Activated naive CD4-positive, alpha-beta T cell treated with anti-CD3 and anti-CD28 coated beads, Interleukin-2, amount 10 ng/mL, durations not matched to agents 7 days and 5 days (primary cell): ENCODE measurements around the gene AKAP17A.
"Not testable (repeated sequence)": the region's sequence is repeated elsewhere in the genome, so short reads cannot be mapped to it uniquely, and the experiment has no call there.

Experiments
- CTCF ChIA-PET: fragments of 350-600 bp; sonication (Branson Sonifier 250); formaldehyde crosslinking; loops from one replicate; lab custom pipeline; 2021; ENCODE audit warnings: antibody characterized with exemption; lab: Charles Lee
- DNase-seq: peaks from one replicate; pipeline ENCODE4 v3.0.0-alpha.2; 2020
- H3K27ac Mint-ChIP-seq: one replicate; pipeline ENCODE4 v1.8.0; 2021; ENCODE audit warnings: mild to moderate bottlenecking, moderate library complexity, mixed read lengths
- H3K27me3 Mint-ChIP-seq: one replicate; pipeline ENCODE4 v1.8.0; 2021; ENCODE audit warnings: mild to moderate bottlenecking, mixed read lengths
- H3K36me3 Mint-ChIP-seq: one replicate; pipeline ENCODE4 v1.8.0; 2021; ENCODE audit warnings: mixed read lengths
- H3K4me1 Mint-ChIP-seq: one replicate; pipeline ENCODE4 v1.8.0; 2021; ENCODE audit warnings: mixed read lengths
- H3K4me3 Mint-ChIP-seq: one replicate; pipeline ENCODE4 v1.8.0; 2021; ENCODE audit warnings: mild to moderate bottlenecking, moderate library complexity, mixed read lengths
- H3K9me3 Mint-ChIP-seq: one replicate; pipeline ENCODE4 v1.8.0; 2021; ENCODE audit warnings: mixed read lengths

The AKAP17A gene

GRCh38 chrX:1574181-1574580 lies 17.2 kb upstream of the AKAP17A start:
- H3K27ac Mint-ChIP-seq, CTCF ChIA-PET, DNase-seq, H3K9me3 Mint-ChIP-seq, H3K4me3 Mint-ChIP-seq, H3K27me3 Mint-ChIP-seq, H3K36me3 Mint-ChIP-seq: not testable (repeated sequence)
- peaks cover 25% of the 10 kb centered on the region for H3K4me1 Mint-ChIP-seq

GRCh38 chrX:1576201-1576992 lies 15.0 kb upstream of the AKAP17A start:
- Mint-ChIP-seq H3K9me3 (peaks cover 3% of the 10 kb centered on the region), H3K27ac (no peak overlapping the region), H3K27me3 (no peaks in the 10 kb centered on the region), H3K4me3 (no peak overlapping the region), H3K4me1 (peaks cover 13% of the 10 kb centered on the region), H3K36me3 (no peaks in the 10 kb centered on the region)
- no peak for DNase-seq
- CTCF ChIA-PET = no interaction called here

DNA sequence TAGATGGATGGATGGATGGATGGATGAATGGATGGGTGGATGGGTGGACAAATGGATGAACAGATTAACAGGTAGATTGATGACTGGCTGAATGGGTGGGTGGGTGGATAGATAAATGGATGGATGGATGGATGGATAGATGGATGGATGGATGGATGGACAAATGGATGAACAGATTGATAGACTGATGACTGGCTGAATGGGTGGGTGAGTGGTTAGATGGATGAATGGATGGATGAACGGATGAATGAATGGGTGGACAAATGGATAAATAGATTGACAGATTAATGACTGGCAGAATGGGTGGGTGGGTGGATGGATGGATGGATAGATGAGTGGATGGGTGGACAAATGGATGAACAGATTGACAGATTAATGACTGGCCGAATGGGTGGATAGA lies 13.6 kb upstream of the AKAP17A start:
- peaks cover 3% of the 10 kb centered on the region for H3K9me3 Mint-ChIP-seq
- no peaks in the 10 kb centered on the region for H3K36me3 Mint-ChIP-seq
- H3K4me3 Mint-ChIP-seq = no peak overlapping the region
- DNase-seq = no peak
- CTCF ChIA-PET = no interaction called here
- no peaks in the 10 kb centered on the region for H3K27me3 Mint-ChIP-seq
- H3K27ac Mint-ChIP-seq = no peak overlapping the region
- peaks cover 9% of the 10 kb centered on the region for H3K4me1 Mint-ChIP-seq

DNA sequence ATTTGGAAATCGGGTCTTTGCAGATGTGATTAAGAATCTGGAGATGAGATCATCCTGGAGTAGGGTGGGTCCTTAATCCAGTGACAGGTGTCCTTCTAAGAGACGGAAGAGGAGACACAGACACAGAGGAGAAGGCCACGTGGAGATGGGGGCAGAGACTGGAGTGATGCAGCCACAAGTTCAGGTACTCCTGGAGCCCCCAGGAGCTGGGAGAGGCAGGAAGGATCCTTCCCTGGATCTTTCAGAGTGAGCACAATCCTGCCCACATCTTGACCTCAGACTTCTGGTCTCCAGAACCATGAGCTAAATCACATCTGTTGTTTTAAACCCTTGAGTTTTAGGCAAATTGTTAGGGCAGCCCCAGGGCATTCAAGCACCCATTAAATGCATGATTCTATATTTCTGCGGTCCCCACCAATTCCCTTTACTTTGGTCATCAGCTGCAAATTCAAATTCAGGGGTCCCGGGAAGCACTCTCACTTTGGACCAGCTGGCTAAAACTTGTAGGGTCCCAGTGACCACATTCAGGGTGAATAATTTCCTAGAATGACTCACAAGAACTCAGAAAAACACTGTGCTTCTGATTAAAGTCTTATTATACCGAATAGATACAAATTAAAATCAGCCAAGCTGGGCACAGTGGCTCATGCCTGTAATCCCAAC lies 12.8 kb upstream of the AKAP17A start:
- Mint-ChIP-seq H3K36me3 (no peaks in the 10 kb centered on the region), H3K4me1 (peaks cover 17% of the 10 kb centered on the region), H3K27ac (no peak overlapping the region), H3K9me3 (peaks cover 3% of the 10 kb centered on the region), H3K27me3 (no peaks in the 10 kb centered on the region), H3K4me3 (no peak overlapping the region)
- DNase-seq = no peak
- CTCF ChIA-PET = no interaction called here

- Mint-ChIP-seq H3K9me3 (peaks cover 3% of the 10 kb centered on the region), H3K27me3 (no peaks in the 10 kb centered on the region), H3K4me3 (no peak overlapping the region), H3K36me3 (no peaks in the 10 kb centered on the region), H3K4me1 (peaks cover 23% of the 10 kb centered on the region), H3K27ac (peak overlapping the region; percentile 19)
- peak; percentile 87 for DNase-seq
- CTCF ChIA-PET = no interaction called here
Observed at GRCh38 chrX:1581132-1581531, 10.3 kb upstream of the AKAP17A start.

DNA sequence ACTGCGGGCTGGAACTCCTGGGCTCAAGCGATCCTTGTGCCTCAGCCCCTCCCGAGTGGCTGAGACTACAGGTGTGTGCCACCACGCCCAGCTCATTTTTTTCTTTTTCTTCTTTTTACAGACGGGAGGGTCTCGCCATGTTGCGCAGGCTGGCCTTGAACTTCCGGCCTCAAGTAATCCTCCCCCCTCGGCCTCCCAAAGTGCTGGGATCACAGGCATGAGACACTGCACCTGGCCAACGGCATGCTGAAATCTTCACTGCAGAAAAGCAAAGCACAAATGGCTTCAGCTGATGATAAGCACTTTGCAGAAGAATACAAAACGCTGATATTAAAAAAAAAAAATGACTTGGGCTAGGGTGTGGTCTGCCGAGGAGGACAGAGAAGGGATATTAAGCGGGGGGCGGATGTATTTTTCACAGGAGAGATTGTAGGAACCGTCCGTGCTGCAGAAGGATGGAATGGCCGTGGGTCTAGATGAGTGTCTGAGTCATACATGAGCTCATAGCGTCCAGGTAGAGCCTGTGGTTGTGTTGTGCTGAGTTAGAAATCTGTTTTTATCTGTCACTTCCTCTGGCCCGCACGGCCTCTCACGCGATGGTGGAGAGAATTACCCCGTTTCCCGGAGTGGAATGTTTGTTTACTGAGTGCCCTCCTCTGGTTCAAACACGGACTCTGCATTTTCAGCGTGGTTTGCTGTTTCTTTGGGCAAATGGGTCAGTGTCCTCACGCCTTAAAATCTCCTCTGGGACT lies 8.5 kb upstream of the AKAP17A start:
- Mint-ChIP-seq H3K27me3 (no peaks in the 10 kb centered on the region), H3K4me1 (peaks cover 26% of the 10 kb centered on the region), H3K9me3 (peaks cover 3% of the 10 kb centered on the region), H3K36me3 (no peaks in the 10 kb centered on the region), H3K4me3 (no peak overlapping the region), H3K27ac (peak overlapping the region; percentile 81)
- peak; percentile 72 for DNase-seq
- CTCF ChIA-PET = no interaction called here

GRCh38 chrX:1584237-1585011 lies 7.0 kb upstream of the AKAP17A start:
- no peak for DNase-seq
- Mint-ChIP-seq H3K9me3 (peaks cover 2% of the 10 kb centered on the region), H3K36me3 (no peaks in the 10 kb centered on the region), H3K27me3 (no peaks in the 10 kb centered on the region), H3K27ac (no peak overlapping the region), H3K4me3 (no peak overlapping the region), H3K4me1 (peaks cover 27% of the 10 kb centered on the region)
- CTCF ChIA-PET = no interaction called here

DNA sequence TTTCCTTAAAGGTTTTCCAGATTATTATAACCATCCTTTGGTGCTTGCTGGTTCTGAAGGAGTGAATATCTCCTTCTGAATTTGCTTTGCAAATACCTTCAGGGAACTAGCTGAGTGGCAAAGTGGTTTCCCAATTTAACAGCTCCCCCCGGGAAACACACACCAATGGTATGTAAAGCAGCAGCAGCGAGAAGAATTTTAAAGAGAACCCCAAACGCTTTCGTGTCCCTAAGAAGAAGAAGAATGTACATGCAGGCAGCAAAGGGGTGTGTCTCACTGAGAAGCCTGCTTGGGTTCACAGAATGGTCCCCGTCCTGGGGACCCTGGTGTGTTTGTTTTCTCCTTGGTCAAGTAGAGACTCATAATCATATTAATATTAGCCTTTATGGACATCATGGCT lies 4.2 kb upstream of the AKAP17A start:
- H3K4me3 Mint-ChIP-seq = no peak overlapping the region
- peak overlapping the region; percentile 62 for H3K27ac Mint-ChIP-seq
- H3K27me3 Mint-ChIP-seq = no peaks in the 10 kb centered on the region
- H3K9me3 Mint-ChIP-seq = peaks cover 3% of the 10 kb centered on the region
- CTCF ChIA-PET = no interaction called here
- H3K36me3 Mint-ChIP-seq = peaks cover 2% of the 10 kb centered on the region
- peaks cover 27% of the 10 kb centered on the region for H3K4me1 Mint-ChIP-seq
- no peak for DNase-seq

GRCh38 chrX:1589356-1590130 lies 1.9 kb upstream of the AKAP17A start:
- H3K36me3 Mint-ChIP-seq = peaks cover 19% of the 10 kb centered on the region
- peaks cover 3% of the 10 kb centered on the region for H3K9me3 Mint-ChIP-seq
- peak; percentile 35 for DNase-seq
- peak overlapping the region; percentile 75 for H3K27ac Mint-ChIP-seq
- CTCF ChIA-PET = no interaction called here
- H3K27me3 Mint-ChIP-seq = no peaks in the 10 kb centered on the region
- H3K4me3 Mint-ChIP-seq = no peak overlapping the region
- peaks cover 30% of the 10 kb centered on the region for H3K4me1 Mint-ChIP-seq

- CTCF ChIA-PET = no interaction called here
- peak overlapping the region; percentile 91 for H3K4me3 Mint-ChIP-seq
- peak overlapping the region; percentile 93 for H3K27ac Mint-ChIP-seq
- DNase-seq = peak; percentile 50
- H3K9me3 Mint-ChIP-seq = peaks cover 3% of the 10 kb centered on the region
- H3K4me1 Mint-ChIP-seq = peaks cover 33% of the 10 kb centered on the region
- no peaks in the 10 kb centered on the region for H3K27me3 Mint-ChIP-seq
- peaks cover 40% of the 10 kb centered on the region for H3K36me3 Mint-ChIP-seq
Observed at GRCh38 chrX:1591863-1592469, 562 bp downstream of the AKAP17A start.

- H3K9me3 Mint-ChIP-seq = peaks cover 3% of the 10 kb centered on the region
- H3K4me3 Mint-ChIP-seq = peak overlapping the region; percentile 91
- peaks cover 36% of the 10 kb centered on the region for H3K4me1 Mint-ChIP-seq
- peak; percentile 46 for DNase-seq
- CTCF ChIA-PET = no interaction called here
- no peaks in the 10 kb centered on the region for H3K27me3 Mint-ChIP-seq
- H3K27ac Mint-ChIP-seq = peak overlapping the region; percentile 93
- peaks cover 45% of the 10 kb centered on the region for H3K36me3 Mint-ChIP-seq
Observed at GRCh38 chrX:1592470-1593142, 1.2 kb downstream of the AKAP17A start.

DNA sequence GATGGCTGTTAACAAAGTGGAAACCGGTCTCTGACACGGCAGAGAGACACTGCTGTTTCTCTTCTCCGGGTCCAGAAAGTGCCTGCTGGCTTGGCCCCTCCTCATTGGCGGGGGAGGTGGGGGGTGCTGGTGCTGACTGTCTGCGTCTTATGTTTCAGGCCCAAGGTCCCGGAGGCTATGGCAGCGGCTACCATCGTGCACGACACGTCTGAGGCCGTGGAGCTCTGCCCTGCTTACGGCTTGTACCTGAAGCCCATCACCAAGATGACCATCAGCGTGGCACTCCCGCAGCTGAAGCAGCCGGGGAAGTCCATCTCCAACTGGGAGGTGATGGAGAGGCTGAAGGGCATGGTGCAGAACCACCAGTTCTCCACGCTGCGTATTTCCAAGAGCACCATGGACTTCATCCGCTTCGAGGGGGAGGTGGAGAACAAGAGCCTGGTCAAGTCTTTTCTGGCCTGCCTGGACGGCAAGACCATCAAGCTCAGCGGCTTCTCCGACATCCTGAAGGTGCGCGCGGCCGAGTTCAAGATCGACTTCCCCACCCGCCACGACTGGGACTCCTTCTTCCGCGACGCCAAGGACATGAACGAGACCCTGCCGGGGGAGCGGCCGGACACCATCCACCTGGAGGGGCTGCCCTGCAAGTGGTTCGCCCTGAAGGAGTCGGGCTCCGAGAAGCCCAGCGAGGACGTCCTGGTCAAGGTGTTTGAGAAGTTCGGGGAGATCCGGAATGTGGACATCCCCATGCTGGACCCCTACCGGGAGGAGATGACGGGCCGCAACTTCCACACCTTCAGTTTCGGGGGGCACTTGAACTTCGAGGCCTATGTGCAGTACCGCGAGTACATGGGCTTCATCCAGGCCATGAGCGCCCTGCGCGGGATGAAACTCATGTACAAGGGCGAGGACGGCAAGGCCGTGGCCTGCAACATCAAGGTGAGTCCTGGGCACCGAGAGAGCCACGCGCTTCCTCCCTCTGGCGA lies 2.2 kb downstream of the AKAP17A start:
- Mint-ChIP-seq H3K36me3 (peaks cover 51% of the 10 kb centered on the region), H3K4me1 (peaks cover 36% of the 10 kb centered on the region), H3K27ac (peak overlapping the region; percentile 93), H3K4me3 (peak overlapping the region; percentile 91), H3K9me3 (peaks cover 3% of the 10 kb centered on the region), H3K27me3 (no peaks in the 10 kb centered on the region)
- CTCF ChIA-PET = no interaction called here
- no peak for DNase-seq
